GM12878 (cell line): ENCODE data around the gene IGLL5. TPM values are rescaled to one million over a fixed set of nuclear protein-coding genes. Genes with fewer than 3 reads are reported as not detected.

Source experiments
- ATAC-seq: fragments of 200-7000 bp; cut with Tn5 transposase; 3 replicates; pipeline ENCODE4 v1.9.1; 2020; ENCODE audit warnings: mild to moderate bottlenecking, moderate library complexity
- BruUV-seq: library from RNA; stranded (reverse); fragments of 400-500 nt; replicated peaks from 2 replicates; lab custom pipeline; 2021; lab: Mats Ljungman, UMichigan
- CTCF ChIA-PET: fragments of 300-600 bp; sonication (Branson Sonifier 250); formaldehyde crosslinking; extraction: SDS; loops from one replicate; lab custom pipeline; 2021; ENCODE audit warnings: inconsistent platforms; lab: Yijun Ruan, JAX
- POLR2A ChIA-PET: fragments of 350-600 bp; formaldehyde crosslinking; extraction: SDS; loops from one replicate; lab custom pipeline; 2021; ENCODE audit warnings: inconsistent platforms; lab: Charles Lee
- RAD21 ChIA-PET: fragments of 300-600 bp; sonication (Branson Sonifier 250); formaldehyde crosslinking; loops from one replicate; lab custom pipeline; 2023; ENCODE audit warnings: antibody characterized with exemption; ENCODE audit not compliant: unreplicated experiment; lab: Charles Lee
- SMC1A ChIA-PET: fragments of 300-600 bp; sonication (Branson Sonifier 250); formaldehyde crosslinking; loops from one replicate; lab custom pipeline; 2023; ENCODE audit not compliant: unreplicated experiment, uncharacterized antibody; lab: Charles Lee
- DNase-seq: peaks from one replicate; pipeline ENCODE4 v3.0.0-alpha.2; 2011; ENCODE audit warnings: low read depth, low spot score
- FAIRE-seq: peaks from 3 replicates; lab custom pipeline; 2011; peaks lifted over from hg19 to GRCh38; lab: Jason Lieb, UNC
- H2AFZ ChIP-seq: 2 replicates; pipeline ENCODE4 v1.6.0; 2011; ENCODE audit warnings: low read depth, low read length, control low read depth; ENCODE audit not compliant: control insufficient read depth
- H3K27ac ChIP-seq: 2 replicates; pipeline ENCODE4 v1.5.1; 2011; ENCODE audit warnings: control low read depth; ENCODE audit not compliant: control insufficient read depth, insufficient read depth
- H3K27me3 ChIP-seq, 2 experiments: replicated peaks in 1 of 2; 2 replicates each; pipeline versions ENCODE4 v1.6.0 to v1.6.1; 2011; ENCODE audit warnings: low read length in 1 of 2; ENCODE audit not compliant: control insufficient read depth in 2 of 2, insufficient read depth in 2 of 2
- H3K36me3 ChIP-seq, 2 experiments: 2 replicates each; pipeline ENCODE4 v1.5.1; 2011; ENCODE audit warnings: low read length in 1 of 2; ENCODE audit not compliant: control insufficient read depth in 2 of 2, insufficient read depth in 2 of 2
- H3K4me1 ChIP-seq: 2 replicates; pipeline ENCODE4 v1.6.1; 2011; ENCODE audit warnings: mild to moderate bottlenecking, low read length, moderate library complexity, mixed read lengths; ENCODE audit not compliant: control insufficient read depth, insufficient read depth
- H3K4me2 ChIP-seq: 2 replicates; pipeline ENCODE4 v1.6.0; 2011; ENCODE audit warnings: control low read depth; ENCODE audit not compliant: control insufficient read depth, insufficient read depth
- H3K4me3 ChIP-seq: fragments of 200-600 bp; sonication (generic); 2 replicates; pipeline ENCODE4 v1.5.1; 2016
- H3K79me2 ChIP-seq: 2 replicates; pipeline ENCODE4 v1.6.0; 2011; ENCODE audit warnings: low read length; ENCODE audit not compliant: control insufficient read depth, insufficient read depth
- H3K9ac ChIP-seq: 2 replicates; pipeline ENCODE4 v1.8.0; 2011; ENCODE audit warnings: low read length, control low read depth, mixed read lengths; ENCODE audit not compliant: control insufficient read depth, insufficient read depth
- H3K9me3 ChIP-seq: replicated peaks from 3 replicates; pipeline ENCODE4 v1.5.1; 2011; ENCODE audit warnings: mild to moderate bottlenecking, low read length; ENCODE audit not compliant: control insufficient read depth, insufficient read depth
- H4K20me1 ChIP-seq: 2 replicates; pipeline ENCODE4 v1.6.0; 2011; ENCODE audit not compliant: control insufficient read depth, insufficient read depth
- BCL3 ChIP-seq: IDR thresholded peaks from 2 replicates; pipeline ENCODE4 v1.6.1; 2011; ENCODE audit warnings: borderline replicate concordance, low read depth, mild to moderate bottlenecking, moderate library complexity, low read length; ENCODE audit not compliant: insufficient read depth, poor library complexity, severe bottlenecking
- FOS ChIP-seq: IDR thresholded peaks from 3 replicates; pipeline ENCODE4 v1.6.1; 2011; ENCODE audit warnings: borderline replicate concordance; ENCODE audit not compliant: insufficient read length; ENCODE audit errors: extremely low read depth
- FOXM1 ChIP-seq: IDR thresholded peaks from 2 replicates; pipeline ENCODE4 v1.6.1; 2012; ENCODE audit warnings: low read depth, mild to moderate bottlenecking, inconsistent platforms, low read length, moderate library complexity
- JUND ChIP-seq: IDR thresholded peaks from 2 replicates; pipeline ENCODE4 v1.6.1; 2012; ENCODE audit warnings: low read depth, mild to moderate bottlenecking, low read length, improper control_type of control experiment, moderate library complexity
- MTA2 ChIP-seq: fragments of 450-650 bp; IDR thresholded peaks from 2 replicates; pipeline ENCODE4 v1.6.1; 2016; ENCODE audit warnings: low read depth, mild to moderate bottlenecking, moderate library complexity
- RCOR1 ChIP-seq: conservative IDR thresholded peaks from 2 replicates; pipeline ENCODE4 v1.6.1; 2012; ENCODE audit warnings: low read depth, low read length, improper control_type of control experiment
- SMAD1 ChIP-seq: fragments of 450-650 bp; IDR thresholded peaks from 2 replicates; pipeline ENCODE4 v1.6.1; 2018; ENCODE audit warnings: mild to moderate bottlenecking, low read depth; ENCODE audit not compliant: partially characterized antibody
- TCF12 ChIP-seq: IDR thresholded peaks from 2 replicates; pipeline ENCODE4 v1.6.1; 2011; ENCODE audit warnings: low read depth, mild to moderate bottlenecking, low read length
- ZNF217 ChIP-seq: fragments of 450-650 bp; IDR thresholded peaks from 2 replicates; pipeline ENCODE4 v1.6.1; 2017; ENCODE audit warnings: antibody characterized with exemption, mild to moderate bottlenecking
- WGBS: methylation state at CpG from one replicate; pipeline ENCODE4 v1.1.6; 2016; ENCODE audit warnings: low lambda C conversion rate; ENCODE audit not compliant: insufficient replicate concordance, insufficient coverage; ENCODE audit errors: missing lambda C conversion rate; 5-methylcytosine and 5-hydroxymethylcytosine counted together
- in situ Hi-C: fragments of 300-500 bp; cut with MboI; formaldehyde crosslinking; loops from 9 replicates; pipeline ENCODE4 v1.14.3; 2018; ENCODE audit warnings: mixed read lengths
- intact Hi-C: fragments of 100-400 bp; cut with micrococcal nuclease; formaldehyde crosslinking; loops from one replicate; pipeline ENCODE4 v1.14.2; 2022; ENCODE audit not compliant: unreplicated experiment
- polyA plus RNA-seq, 11 experiments: library from polyadenylated mRNA; depleted of rRNA in 4 of 11; unstranded in 6 of 11; stranded (reverse) in 5 of 11; fragments of >200 nt; fragmentation: Nextera tagmentation in 4 of 11; fragmentation: Illumina TruSeq in 1 of 11; extraction: Ambion mirVana in 4 of 11; extraction: Trizol in 1 of 11; gene quantifications; 1 replicate in 1 of 11; 2 replicates in 10 of 11; pipeline versions ENCODE4 v1.2.1 to v1.2.3, GENCODE V29; 2011 to 2016; ENCODE audit warnings: inconsistent platforms in 2 of 11, missing spikeins in 2 of 11, low read depth in 1 of 11
- total RNA-seq, 4 experiments: library from RNA; depleted of rRNA in 3 of 4; stranded (reverse); fragments of >200 nt in 3 of 4; fragmentation: Illumina TruSeq in 1 of 4; extraction: Trizol in 1 of 4; gene quantifications; 2 replicates each; pipeline versions ENCODE4 v1.2.1 to v1.2.3, GENCODE V29; 2013 to 2021
- TF ChIP-seq, protein P1 (sequence below): fragments of 450-650 bp; IDR thresholded peaks from 2 replicates; pipeline ENCODE4 v1.6.1; 2016; ENCODE audit warnings: mild to moderate bottlenecking
- TF ChIP-seq, protein P2 (sequence below): fragments of 150-350 bp; IDR thresholded peaks from 2 replicates; pipeline ENCODE4 v1.6.1; 2014; ENCODE audit warnings: mild to moderate bottlenecking, low read depth, low read length

IGLL5 gene
- total and polyA plus RNA-seq, 10 of the 15 experiments (the other 5 are each of a cell fraction or from before 2014, with no cell fraction given): not detected

- H3K4me2 ChIP-seq: no peak overlapping the region
Observed at GRCh38 chr22:22920104-22920654, 32.6 kb downstream of the IGLL5 start.

More at GRCh38 chr22:22920104-22920654, 32.6 kb downstream of the IGLL5 start:
- no peaks in the 10 kb centered on the region for H3K79me2 ChIP-seq
- no peaks in the 10 kb centered on the region for H4K20me1 ChIP-seq
- ChIA-PET POLR2A (no interaction called here), SMC1A (no interaction called here), CTCF (no interaction called here), RAD21 (no interaction called here)
- no peak overlapping the region for H2AFZ ChIP-seq
- H3K4me1 ChIP-seq: 0 out of 2 replicates have a peak, but pooled peaks cover 7% of the 10 kb centered on the region
- ATAC-seq: no peak
- no peak for DNase-seq
- no TSS peak for BruUV-seq
- H3K9ac ChIP-seq: no peak overlapping the region
- no peak overlapping the region for H3K27ac ChIP-seq
- no peaks in the 10 kb centered on the region for H3K9me3 ChIP-seq
- in situ Hi-C loops (loop anchor here (25.0 kb wide), 1 partner anchor 1208 kb away; no protein-coding TSS in a partner anchor), intact Hi-C loops (no loop called here)
- H3K27me3 ChIP-seq: no peaks in the 10 kb centered on the region
- H3K36me3 ChIP-seq: no peaks in the 10 kb centered on the region
- TF ChIP-seq, protein P1, sequence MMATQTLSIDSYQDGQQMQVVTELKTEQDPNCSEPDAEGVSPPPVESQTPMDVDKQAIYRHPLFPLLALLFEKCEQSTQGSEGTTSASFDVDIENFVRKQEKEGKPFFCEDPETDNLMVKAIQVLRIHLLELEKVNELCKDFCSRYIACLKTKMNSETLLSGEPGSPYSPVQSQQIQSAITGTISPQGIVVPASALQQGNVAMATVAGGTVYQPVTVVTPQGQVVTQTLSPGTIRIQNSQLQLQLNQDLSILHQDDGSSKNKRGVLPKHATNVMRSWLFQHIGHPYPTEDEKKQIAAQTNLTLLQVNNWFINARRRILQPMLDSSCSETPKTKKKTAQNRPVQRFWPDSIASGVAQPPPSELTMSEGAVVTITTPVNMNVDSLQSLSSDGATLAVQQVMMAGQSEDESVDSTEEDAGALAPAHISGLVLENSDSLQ: no peak
- TF ChIP-seq JUND (no peak), MTA2 (no peak), ZNF217 (no peak), TCF12 (no peak), SMAD1 (no peak), BCL3 (no peak), FOS (no peak), FOXM1 (no peak), RCOR1 (no peak)
- TF ChIP-seq, protein P2, sequence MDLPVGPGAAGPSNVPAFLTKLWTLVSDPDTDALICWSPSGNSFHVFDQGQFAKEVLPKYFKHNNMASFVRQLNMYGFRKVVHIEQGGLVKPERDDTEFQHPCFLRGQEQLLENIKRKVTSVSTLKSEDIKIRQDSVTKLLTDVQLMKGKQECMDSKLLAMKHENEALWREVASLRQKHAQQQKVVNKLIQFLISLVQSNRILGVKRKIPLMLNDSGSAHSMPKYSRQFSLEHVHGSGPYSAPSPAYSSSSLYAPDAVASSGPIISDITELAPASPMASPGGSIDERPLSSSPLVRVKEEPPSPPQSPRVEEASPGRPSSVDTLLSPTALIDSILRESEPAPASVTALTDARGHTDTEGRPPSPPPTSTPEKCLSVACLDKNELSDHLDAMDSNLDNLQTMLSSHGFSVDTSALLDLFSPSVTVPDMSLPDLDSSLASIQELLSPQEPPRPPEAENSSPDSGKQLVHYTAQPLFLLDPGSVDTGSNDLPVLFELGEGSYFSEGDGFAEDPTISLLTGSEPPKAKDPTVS: no peak
- 51% methylated on average over 7 of the region's 7 CpGs for WGBS
- FAIRE-seq: no peak
- no peak overlapping the region for H3K4me3 ChIP-seq
